Adrenal gland (tissue), 5 donors: ENCODE results near the gene SPATA16.

Source experiments
- POLR2A ChIP-seq, 2 donors: fragments of 450-650 bp; IDR thresholded peaks; one replicate each; pipeline ENCODE4 v1.6.1; 2017; ENCODE audit warnings: antibody characterized with exemption in 2 of 2, mild to moderate bottlenecking in 2 of 2, moderate library complexity in 1 of 2
- TF ChIP-seq, protein P1 (sequence below), 6 experiments: fragments of 450-650 bp in 4 of 6; fragments of 200-600 bp in 2 of 6; sonication (generic) in 1 of 6; IDR thresholded peaks; 1 replicate in 5 of 6; 2 replicates in 1 of 6; pipeline versions ENCODE4 v1.5.1 to v1.8.0; 2016 to 2021; ENCODE audit warnings: antibody characterized with exemption in 6 of 6, mild to moderate bottlenecking in 2 of 6, moderate library complexity in 1 of 6
- donor health status: DM: no; HTN: no; CAD: no.

DNA sequence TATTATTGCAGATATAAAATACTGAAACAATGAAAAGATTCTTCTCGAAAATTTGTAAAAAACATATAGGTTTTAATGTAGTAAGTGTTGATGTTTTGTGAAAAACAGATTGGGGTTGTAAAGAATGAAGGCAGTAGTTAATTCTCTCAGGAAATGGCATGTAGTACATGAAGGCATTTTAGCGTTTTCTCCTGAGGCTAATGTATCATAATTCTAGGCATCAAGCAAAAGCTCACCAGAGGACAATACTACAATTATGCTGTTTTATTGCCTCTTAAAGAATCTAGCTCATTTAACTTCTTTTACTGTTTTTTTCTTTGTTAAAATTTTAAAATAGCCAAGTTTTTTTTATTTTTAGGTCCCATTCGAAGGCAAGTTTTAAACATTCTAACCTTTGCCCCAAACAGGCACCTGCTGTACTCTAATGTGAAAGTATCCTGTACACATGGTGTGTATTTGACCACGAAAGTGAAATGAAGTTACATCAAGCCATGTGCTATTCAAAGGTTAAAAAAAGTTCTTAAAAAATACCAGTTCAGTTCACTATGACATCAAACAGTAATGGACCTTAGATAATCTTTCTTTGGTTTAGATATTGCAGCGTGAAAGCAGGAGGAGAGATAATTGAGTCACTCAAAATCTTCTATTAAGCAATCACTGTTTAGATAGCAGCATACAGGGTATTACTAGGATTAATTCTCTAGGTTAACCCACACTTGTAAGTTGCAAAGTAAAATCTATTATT is 227.0 kb downstream of the SPATA16 start:
- TF ChIP-seq POLR2A (IDR thresholded peaks at IDR 0.05) = no peak
- TF ChIP-seq, protein P1, sequence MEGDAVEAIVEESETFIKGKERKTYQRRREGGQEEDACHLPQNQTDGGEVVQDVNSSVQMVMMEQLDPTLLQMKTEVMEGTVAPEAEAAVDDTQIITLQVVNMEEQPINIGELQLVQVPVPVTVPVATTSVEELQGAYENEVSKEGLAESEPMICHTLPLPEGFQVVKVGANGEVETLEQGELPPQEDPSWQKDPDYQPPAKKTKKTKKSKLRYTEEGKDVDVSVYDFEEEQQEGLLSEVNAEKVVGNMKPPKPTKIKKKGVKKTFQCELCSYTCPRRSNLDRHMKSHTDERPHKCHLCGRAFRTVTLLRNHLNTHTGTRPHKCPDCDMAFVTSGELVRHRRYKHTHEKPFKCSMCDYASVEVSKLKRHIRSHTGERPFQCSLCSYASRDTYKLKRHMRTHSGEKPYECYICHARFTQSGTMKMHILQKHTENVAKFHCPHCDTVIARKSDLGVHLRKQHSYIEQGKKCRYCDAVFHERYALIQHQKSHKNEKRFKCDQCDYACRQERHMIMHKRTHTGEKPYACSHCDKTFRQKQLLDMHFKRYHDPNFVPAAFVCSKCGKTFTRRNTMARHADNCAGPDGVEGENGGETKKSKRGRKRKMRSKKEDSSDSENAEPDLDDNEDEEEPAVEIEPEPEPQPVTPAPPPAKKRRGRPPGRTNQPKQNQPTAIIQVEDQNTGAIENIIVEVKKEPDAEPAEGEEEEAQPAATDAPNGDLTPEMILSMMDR (IDR thresholded peaks at IDR 0.05) = no peak
